Activated CD4-positive, alpha-beta T cell treated with anti-CD3 and anti-CD28 coated beads, Interleukin-2, amount 10 ng/mL, durations not matched to agents 24 days and 14 days (primary cell): ENCODE measurements around the gene UBE2G1. TPM values are rescaled to one million over a fixed set of nuclear protein-coding genes. Genes with fewer than 3 reads are reported as not detected.

Experiments used
- DNase-seq: peaks from one replicate; pipeline ENCODE4 v3.0.0; 2022
- H3K27ac Mint-ChIP-seq: one replicate; pipeline ENCODE4 v1.8.0; 2022; ENCODE audit warnings: mild to moderate bottlenecking, mixed read lengths
- H3K27me3 Mint-ChIP-seq: one replicate; pipeline ENCODE4 v1.8.0; 2022; ENCODE audit warnings: mixed read lengths
- H3K36me3 Mint-ChIP-seq: one replicate; pipeline ENCODE4 v1.8.0; 2022; ENCODE audit warnings: low read depth, mild to moderate bottlenecking, mixed read lengths
- H3K4me1 Mint-ChIP-seq: one replicate; pipeline ENCODE4 v1.8.0; 2021; ENCODE audit warnings: mixed read lengths
- H3K4me3 Mint-ChIP-seq: one replicate; pipeline ENCODE4 v1.8.0; 2022; ENCODE audit warnings: mild to moderate bottlenecking, moderate library complexity, mixed read lengths
- H3K9me3 Mint-ChIP-seq: one replicate; pipeline ENCODE4 v1.8.0; 2021; ENCODE audit warnings: mixed read lengths
- intact Hi-C: fragments of 100-400 bp; cut with micrococcal nuclease; formaldehyde crosslinking; loops from one replicate; pipeline ENCODE4 v1.15.1; 2023
- total RNA-seq: library from RNA; stranded (reverse); gene quantifications from 2 replicates; pipeline ENCODE4 v1.2.3, GENCODE V29; 2022

The UBE2G1 gene
- total RNA-seq, 1 donor from 2014 or later, result 77.3 TPM

DNA sequence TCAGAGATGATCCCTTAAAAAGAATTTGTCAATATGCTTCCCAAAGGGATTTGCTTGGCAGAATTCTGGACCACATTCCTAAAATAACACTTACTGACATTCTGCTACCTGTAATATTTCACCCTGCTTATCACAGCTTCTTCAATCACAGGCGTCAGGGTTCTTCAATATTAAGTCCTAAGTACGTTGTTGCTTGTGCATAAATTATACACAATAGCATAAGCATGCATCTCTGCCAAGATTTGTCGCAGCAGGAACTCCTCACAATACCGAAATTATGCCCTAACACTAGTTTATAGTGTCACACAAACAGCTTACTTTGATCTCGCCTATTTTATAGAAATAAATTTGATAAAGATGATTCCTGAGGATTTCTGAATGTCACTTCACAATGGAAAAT, 48.9 kb downstream of the UBE2G1 start:
- DNase-seq, result no peak
- H3K36me3 Mint-ChIP-seq, result peaks cover 2% of the 10 kb centered on the region
- peaks cover 26% of the 10 kb centered on the region for H3K4me1 Mint-ChIP-seq
- no peaks in the 10 kb centered on the region for H3K27me3 Mint-ChIP-seq
- no peak overlapping the region for H3K27ac Mint-ChIP-seq
- H3K4me3 Mint-ChIP-seq, result no peak overlapping the region
- intact Hi-C loops, result no loop called here
- H3K9me3 Mint-ChIP-seq, result no peaks in the 10 kb centered on the region

- no peaks in the 10 kb centered on the region for H3K9me3 Mint-ChIP-seq
These were observed 49.8 kb downstream of the UBE2G1 start for GRCh38 chr17:4316648-4317047.

GRCh38 chr17:4314618-4315017, 51.9 kb downstream of the UBE2G1 start:
- no peaks in the 10 kb centered on the region for H3K9me3 Mint-ChIP-seq
- intact Hi-C loops, result no loop called here
- H3K36me3 Mint-ChIP-seq, result no peaks in the 10 kb centered on the region
- no peak overlapping the region for H3K27ac Mint-ChIP-seq
- DNase-seq, result no peak
- H3K4me1 Mint-ChIP-seq, result peaks cover 34% of the 10 kb centered on the region
- no peaks in the 10 kb centered on the region for H3K27me3 Mint-ChIP-seq
- H3K4me3 Mint-ChIP-seq, result no peak overlapping the region

More at GRCh38 chr17:4316648-4317047, 49.8 kb downstream of the UBE2G1 start:
- H3K27ac Mint-ChIP-seq, result no peak overlapping the region
- DNase-seq, result no peak
- intact Hi-C loops, result no loop called here
- peaks cover 26% of the 10 kb centered on the region for H3K4me1 Mint-ChIP-seq
- H3K27me3 Mint-ChIP-seq, result no peaks in the 10 kb centered on the region
- no peaks in the 10 kb centered on the region for H3K36me3 Mint-ChIP-seq
- H3K4me3 Mint-ChIP-seq, result no peak overlapping the region

DNA sequence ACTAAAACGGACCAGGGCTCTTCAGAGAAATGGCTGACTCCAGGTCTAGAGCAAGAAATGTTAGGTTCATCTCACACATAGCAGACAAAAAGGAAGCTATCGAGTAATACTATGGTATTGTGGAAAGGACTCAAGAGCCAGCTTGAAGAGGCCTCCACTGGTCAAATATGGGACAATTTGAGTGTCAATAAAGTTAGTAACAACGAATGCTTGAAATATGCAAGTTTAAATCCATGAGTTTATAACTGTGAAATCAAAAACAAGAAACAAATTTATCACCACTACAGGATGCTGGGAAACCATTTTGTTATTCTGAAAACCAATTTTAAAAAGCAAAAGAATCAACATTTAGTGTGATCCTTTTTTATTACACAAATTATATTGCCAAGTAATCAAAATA, 52.3 kb downstream of the UBE2G1 start:
- Mint-ChIP-seq H3K4me1 (peaks cover 34% of the 10 kb centered on the region), H3K4me3 (no peak overlapping the region)

DNA sequence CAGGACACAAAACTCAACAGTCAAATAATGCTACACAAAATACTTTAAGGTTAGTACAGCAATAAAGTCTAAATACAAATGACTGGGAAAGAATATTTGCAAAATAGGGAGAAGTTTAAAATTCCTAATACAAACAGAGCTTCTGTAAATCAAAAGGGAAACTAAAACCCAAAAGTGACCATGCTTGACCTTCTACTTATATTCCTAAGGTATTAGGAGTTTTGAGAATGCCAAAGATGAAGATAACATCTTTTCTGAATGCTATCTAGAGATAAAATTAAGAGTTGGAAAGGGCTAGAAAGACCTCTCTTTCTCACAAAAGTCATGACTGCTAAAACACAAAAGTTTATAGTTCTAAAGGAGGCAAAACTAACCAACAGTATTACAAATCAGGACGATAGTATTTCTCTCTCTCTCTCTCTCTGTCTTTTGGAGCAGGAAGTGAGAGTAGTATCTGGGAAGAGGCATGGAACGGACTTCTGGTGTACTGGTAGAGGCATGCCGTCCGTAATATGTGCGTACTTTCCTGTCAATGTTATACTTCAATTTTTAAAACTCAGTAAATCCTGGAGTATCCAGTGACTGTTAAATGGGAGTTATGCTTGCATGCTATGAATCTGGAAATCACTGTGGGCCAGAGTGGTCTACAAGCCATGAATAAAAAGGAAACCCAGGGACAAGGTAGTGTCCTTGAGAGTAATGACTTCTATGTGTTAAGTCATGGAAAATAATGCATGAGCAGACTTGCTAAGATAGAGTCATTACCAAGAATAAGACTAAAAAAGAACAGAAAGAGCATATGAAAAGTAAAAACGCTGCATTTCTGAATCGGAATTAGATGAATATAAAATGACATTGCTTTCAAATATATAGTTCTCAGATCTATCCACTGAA, 53.0 kb downstream of the UBE2G1 start:
- intact Hi-C loops, result no loop called here
- Mint-ChIP-seq H3K36me3 (no peaks in the 10 kb centered on the region), H3K27me3 (no peaks in the 10 kb centered on the region), H3K9me3 (no peaks in the 10 kb centered on the region), H3K4me3 (no peak overlapping the region), H3K4me1 (peaks cover 31% of the 10 kb centered on the region), H3K27ac (no peak overlapping the region)
- DNase-seq, result no peak

More for the DNA sequence above, 52.3 kb downstream of the UBE2G1 start:
- no peaks in the 10 kb centered on the region for H3K36me3 Mint-ChIP-seq
- no peaks in the 10 kb centered on the region for H3K9me3 Mint-ChIP-seq
- no peaks in the 10 kb centered on the region for H3K27me3 Mint-ChIP-seq
- H3K27ac Mint-ChIP-seq, result no peak overlapping the region
- intact Hi-C loops, result no loop called here
- DNase-seq, result no peak

- DNase-seq, result no peak
- Mint-ChIP-seq H3K36me3 (peaks cover 4% of the 10 kb centered on the region), H3K9me3 (no peaks in the 10 kb centered on the region), H3K4me3 (no peak overlapping the region), H3K4me1 (peaks cover 33% of the 10 kb centered on the region), H3K27ac (no peak overlapping the region), H3K27me3 (no peaks in the 10 kb centered on the region)
- intact Hi-C loops, result no loop called here
These were observed 56.0 kb downstream of the UBE2G1 start for GRCh38 chr17:4310354-4311060.

GRCh38 chr17:4309897-4310296, 56.6 kb downstream of the UBE2G1 start:
- no peaks in the 10 kb centered on the region for H3K9me3 Mint-ChIP-seq
- peaks cover 32% of the 10 kb centered on the region for H3K4me1 Mint-ChIP-seq
- intact Hi-C loops, result loop anchor here (10.0 kb wide), 1 partner anchor 105 kb away; no protein-coding TSS in a partner anchor

DNA sequence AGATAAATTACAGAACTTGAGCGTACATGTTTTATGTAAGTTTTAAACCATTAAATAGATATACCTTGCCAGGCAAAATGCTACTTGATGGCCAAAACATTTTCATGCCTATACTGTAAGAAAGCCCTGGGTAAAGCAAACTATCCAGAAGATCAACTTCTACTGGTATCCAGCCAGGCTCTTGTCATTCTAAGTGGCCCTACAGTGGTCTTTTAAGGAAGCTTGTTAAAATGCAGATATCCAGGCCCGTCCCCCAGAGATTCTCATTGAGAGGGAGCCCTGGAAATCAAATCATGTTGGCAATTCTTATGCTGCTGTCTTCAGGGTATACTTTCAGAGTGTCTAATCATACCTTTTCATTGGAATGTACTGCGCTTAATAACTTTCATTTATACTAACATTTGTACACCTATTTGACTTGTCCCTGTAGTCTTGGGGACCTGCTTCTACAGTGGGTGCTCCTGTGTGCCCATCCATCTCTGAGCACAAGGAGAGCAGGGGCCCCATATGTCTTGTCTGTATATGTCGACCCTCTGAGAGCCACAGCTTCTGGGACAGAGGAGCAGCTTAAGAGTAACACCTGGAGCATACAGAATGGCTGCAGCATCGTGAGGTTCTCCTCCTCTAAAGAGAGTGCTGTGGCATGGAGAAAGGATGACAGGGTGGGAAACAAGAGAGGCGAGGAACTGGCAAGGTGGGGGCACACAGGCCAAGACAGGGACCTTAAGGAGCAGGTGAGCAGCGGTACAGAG, 59.1 kb downstream of the UBE2G1 start:
- H3K9me3 Mint-ChIP-seq, result no peaks in the 10 kb centered on the region

More at GRCh38 chr17:4309897-4310296, 56.6 kb downstream of the UBE2G1 start:
- Mint-ChIP-seq H3K4me3 (no peak overlapping the region), H3K27ac (no peak overlapping the region), H3K36me3 (peaks cover 4% of the 10 kb centered on the region), H3K27me3 (no peaks in the 10 kb centered on the region)
- DNase-seq, result no peak

DNA sequence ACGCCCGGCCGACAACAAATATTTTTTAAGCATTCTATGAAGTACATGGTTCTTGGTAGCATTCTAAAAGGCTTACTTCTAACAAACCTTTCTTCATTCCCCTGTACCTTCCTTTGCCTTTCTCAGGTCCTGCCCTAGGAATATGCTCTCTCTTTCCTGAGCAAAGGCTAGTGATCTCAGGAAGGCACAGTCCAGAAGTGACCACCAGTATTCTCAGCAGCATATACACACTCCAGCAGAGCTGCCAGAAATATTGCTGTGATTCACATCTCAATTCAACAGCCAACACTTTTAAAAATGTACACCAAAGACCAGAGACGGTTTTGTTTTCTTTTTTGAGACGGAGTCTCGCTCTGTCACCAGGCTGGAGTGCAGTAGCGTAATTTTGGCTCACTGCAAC, 61.3 kb downstream of the UBE2G1 start:
- Mint-ChIP-seq H3K9me3 (no peaks in the 10 kb centered on the region), H3K27ac (no peak overlapping the region), H3K27me3 (no peaks in the 10 kb centered on the region), H3K4me3 (no peak overlapping the region), H3K4me1 (peaks cover 14% of the 10 kb centered on the region), H3K36me3 (peaks cover 19% of the 10 kb centered on the region)
- intact Hi-C loops, result loop anchor here (2.0 to 10.0 kb wide), 2 partner anchors 90 to 110 kb away; no protein-coding TSS in a partner anchor
- DNase-seq, result no peak

More for the DNA sequence above, 59.1 kb downstream of the UBE2G1 start:
- Mint-ChIP-seq H3K4me3 (no peak overlapping the region), H3K4me1 (peaks cover 15% of the 10 kb centered on the region), H3K36me3 (peaks cover 6% of the 10 kb centered on the region), H3K27ac (no peak overlapping the region), H3K27me3 (no peaks in the 10 kb centered on the region)
- no peak for DNase-seq
- intact Hi-C loops, result loop anchor here (10.0 kb wide), 1 partner anchor 107 kb away; no protein-coding TSS in a partner anchor

DNA sequence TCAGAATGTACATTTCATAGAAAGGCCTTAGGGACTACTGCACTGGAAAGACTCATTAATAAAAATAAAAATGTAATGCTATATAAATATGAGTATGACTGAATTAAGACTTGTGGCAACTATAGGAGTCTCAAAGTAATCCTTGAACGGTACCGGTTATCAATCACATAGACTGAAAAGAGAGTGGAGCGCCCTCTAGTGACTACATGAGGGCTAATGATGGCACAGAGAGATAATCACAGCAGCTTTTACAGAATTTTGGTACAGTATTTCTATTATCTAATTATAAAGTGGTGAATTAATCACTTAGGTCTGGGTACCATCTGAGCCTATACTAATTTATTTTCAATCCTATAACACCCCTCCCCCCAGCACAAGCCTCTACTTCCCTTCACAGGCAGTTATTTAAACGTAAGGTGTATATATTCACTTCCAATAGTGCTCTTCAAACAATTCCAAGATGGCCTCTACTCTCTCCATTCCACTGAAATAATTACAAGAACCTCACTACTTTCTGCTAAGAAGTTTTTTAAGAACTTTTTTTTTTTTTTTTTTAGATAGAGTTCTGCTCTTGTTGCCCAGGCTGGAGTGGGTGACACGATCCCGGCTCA, 62.0 kb downstream of the UBE2G1 start:
- no peaks in the 10 kb centered on the region for H3K9me3 Mint-ChIP-seq
- peak overlapping the region; percentile 4 for H3K27ac Mint-ChIP-seq
- peaks cover 9% of the 10 kb centered on the region for H3K4me1 Mint-ChIP-seq
- no peaks in the 10 kb centered on the region for H3K27me3 Mint-ChIP-seq
- peaks cover 19% of the 10 kb centered on the region for H3K36me3 Mint-ChIP-seq
- intact Hi-C loops, result loop anchor here (2.0 to 10.0 kb wide), 2 partner anchors 90 to 110 kb away; no protein-coding TSS in a partner anchor
- DNase-seq, result peak; percentile 88
- no peak overlapping the region for H3K4me3 Mint-ChIP-seq

GRCh38 chr17:4301066-4301465, 65.4 kb downstream of the UBE2G1 start:
- peaks cover 30% of the 10 kb centered on the region for H3K36me3 Mint-ChIP-seq
- H3K4me1 Mint-ChIP-seq, result peaks cover 10% of the 10 kb centered on the region
- no peaks in the 10 kb centered on the region for H3K9me3 Mint-ChIP-seq
- H3K27ac Mint-ChIP-seq, result no peak overlapping the region
- H3K4me3 Mint-ChIP-seq, result no peak overlapping the region
- H3K27me3 Mint-ChIP-seq, result no peaks in the 10 kb centered on the region
- intact Hi-C loops, result loop anchor here (10.0 kb wide), 1 partner anchor 114 kb away; no protein-coding TSS in a partner anchor
- DNase-seq, result no peak

DNA sequence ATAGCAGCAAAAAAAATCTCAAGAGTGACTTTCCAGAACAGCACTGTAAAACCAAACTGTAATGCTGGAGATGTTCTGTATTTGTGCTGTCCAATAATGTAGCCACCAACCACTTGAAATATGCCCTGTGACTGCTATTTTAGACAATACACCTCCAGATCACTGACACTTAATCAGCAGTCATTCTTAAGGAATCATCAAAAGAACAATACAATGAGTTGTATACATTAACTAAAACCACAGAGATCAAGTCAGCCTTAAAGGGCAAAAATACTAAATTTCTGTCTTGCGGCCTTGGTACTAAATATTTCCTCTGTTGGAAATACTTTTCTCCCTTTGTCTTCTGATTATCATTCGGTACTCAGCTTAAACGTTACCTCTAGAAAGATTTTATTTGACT, 69.1 kb downstream of the UBE2G1 start:
- H3K27me3 Mint-ChIP-seq, result no peaks in the 10 kb centered on the region
- peaks cover 33% of the 10 kb centered on the region for H3K36me3 Mint-ChIP-seq
- intact Hi-C loops, result no loop called here
- H3K27ac Mint-ChIP-seq, result peak overlapping the region; percentile 0
- peaks cover 10% of the 10 kb centered on the region for H3K4me1 Mint-ChIP-seq
- no peak overlapping the region for H3K4me3 Mint-ChIP-seq
- no peak for DNase-seq
- H3K9me3 Mint-ChIP-seq, result no peaks in the 10 kb centered on the region

- DNase-seq, result no peak
- Mint-ChIP-seq H3K4me1 (peaks cover 7% of the 10 kb centered on the region), H3K27ac (no peak overlapping the region), H3K4me3 (no peak overlapping the region), H3K9me3 (no peaks in the 10 kb centered on the region), H3K36me3 (peaks cover 25% of the 10 kb centered on the region), H3K27me3 (no peaks in the 10 kb centered on the region)
- intact Hi-C loops, result no loop called here
These were observed 70.8 kb downstream of the UBE2G1 start for GRCh38 chr17:4295686-4296085.
